WTC11 (cell line): Measurements from ENCODE around the gene ZMYND8. TPM values are rescaled to one million over a fixed set of nuclear protein-coding genes. Genes with fewer than 3 reads are reported as not detected.

Experiments used
- ATAC-seq: fragments of 200-7000 bp; cut with Tn5 transposase; 2 replicates; pipeline ENCODE4 v1.10.0; 2021; ENCODE audit warnings: mild to moderate bottlenecking, moderate library complexity
- CTCF ChIA-PET: fragments of 300-600 bp; sonication (Branson Sonifier 250); formaldehyde crosslinking; loops from one replicate; lab custom pipeline; 2021; ENCODE audit warnings: antibody characterized with exemption; lab: Charles Lee
- POLR2A ChIA-PET: fragments of 350-600 bp; sonication (Branson Sonifier 250); formaldehyde crosslinking; loops from one replicate; lab custom pipeline; 2021; ENCODE audit warnings: antibody characterized with exemption; lab: Charles Lee
- DNase-seq: peaks from one replicate; pipeline ENCODE4 v3.0.0; 2021; ENCODE audit warnings: low spot score
- H3K27ac Mint-ChIP-seq: 2 replicates; pipeline ENCODE4 v1.8.0; 2021; ENCODE audit warnings: mixed read lengths
- H3K27me3 Mint-ChIP-seq: 2 replicates; pipeline ENCODE4 v1.8.0; 2021; ENCODE audit warnings: low read depth, mild to moderate bottlenecking, moderate library complexity, mixed read lengths
- H3K36me3 Mint-ChIP-seq: 2 replicates; pipeline ENCODE4 v1.8.0; 2021; ENCODE audit warnings: mixed read lengths
- H3K4me1 Mint-ChIP-seq: 2 replicates; pipeline ENCODE4 v1.8.0; 2022; ENCODE audit warnings: mixed read lengths
- H3K4me3 Mint-ChIP-seq: 2 replicates; pipeline ENCODE4 v1.8.0; 2021; ENCODE audit warnings: mild to moderate bottlenecking, moderate library complexity, mixed read lengths
- H3K9me3 Mint-ChIP-seq: 2 replicates; pipeline ENCODE4 v1.8.0; 2021; ENCODE audit warnings: mixed read lengths
- ATF1 ChIP-seq: sonication (generic); formaldehyde crosslinking; IDR thresholded peaks from 2 replicates; pipeline ENCODE4 v1.8.1; 2023; ENCODE audit warnings: mild to moderate bottlenecking, moderate library complexity, missing genetic modification reagents
- KAT7 ChIP-seq: sonication (generic); formaldehyde crosslinking; IDR thresholded peaks from 2 replicates; pipeline ENCODE4 v1.8.1; 2023; ENCODE audit warnings: missing genetic modification reagents, mild to moderate bottlenecking, borderline replicate concordance
- MXD4 ChIP-seq: fragments of 250-450 bp; sonication (Bioruptor Pico); IDR thresholded peaks from 2 replicates; pipeline ENCODE4 v1.8.0; 2021; ENCODE audit warnings: mild to moderate bottlenecking, moderate library complexity, borderline replicate concordance
- MYBL2 ChIP-seq: sonication (generic); formaldehyde crosslinking; IDR thresholded peaks from 2 replicates; pipeline ENCODE4 v1.8.1; 2023; ENCODE audit warnings: mild to moderate bottlenecking, moderate library complexity, missing genetic modification reagents
- NR1H2 ChIP-seq: sonication (generic); formaldehyde crosslinking; IDR thresholded peaks from 2 replicates; pipeline ENCODE4 v1.9.0; 2021; ENCODE audit warnings: mild to moderate bottlenecking, moderate library complexity, missing genetic modification reagents
- RELA ChIP-seq: sonication (generic); formaldehyde crosslinking; IDR thresholded peaks from 2 replicates; pipeline ENCODE4 v1.8.1; 2022; ENCODE audit warnings: missing genetic modification reagents, mild to moderate bottlenecking, borderline replicate concordance
- RORB ChIP-seq: fragments of 250-450 bp; sonication (Bioruptor Pico); IDR thresholded peaks from 2 replicates; pipeline ENCODE4 v1.9.0; 2021; ENCODE audit warnings: mild to moderate bottlenecking
- TEAD4 ChIP-seq: sonication (generic); formaldehyde crosslinking; IDR thresholded peaks from 2 replicates; pipeline ENCODE4 v1.8.0; 2022; ENCODE audit warnings: mild to moderate bottlenecking, missing genetic modification reagents
- ZNF121 ChIP-seq: sonication (generic); formaldehyde crosslinking; IDR thresholded peaks from 2 replicates; pipeline ENCODE4 v1.8.0; 2023; ENCODE audit warnings: missing genetic modification reagents
- ZNF396 ChIP-seq: fragments of 250-450 bp; sonication (Bioruptor Pico); IDR thresholded peaks from 2 replicates; pipeline ENCODE4 v1.8.0; 2021; ENCODE audit warnings: mild to moderate bottlenecking, moderate library complexity, borderline replicate concordance
- total RNA-seq: library from RNA; stranded (reverse); gene quantifications from 3 replicates; pipeline ENCODE4 v1.2.3, GENCODE V29; 2021
- TF ChIP-seq, protein P1 (sequence below): sonication (generic); formaldehyde crosslinking; IDR thresholded peaks from 2 replicates; pipeline ENCODE4 v1.8.1; 2023; ENCODE audit warnings: mild to moderate bottlenecking, moderate library complexity, missing genetic modification reagents
- TF ChIP-seq, protein P2 (sequence below): fragments of 200-600 bp; IDR thresholded peaks from 2 replicates; pipeline ENCODE4 v1.8.0; 2022; ENCODE audit warnings: antibody characterized with exemption
- TF ChIP-seq, protein P3 (sequence below): sonication (generic); formaldehyde crosslinking; IDR thresholded peaks from 2 replicates; pipeline ENCODE4 v1.8.0; 2022; ENCODE audit warnings: mild to moderate bottlenecking, missing genetic modification reagents
- TF ChIP-seq, protein P4 (sequence below): sonication (generic); formaldehyde crosslinking; IDR thresholded peaks from 2 replicates; pipeline ENCODE4 v1.8.0; 2022; ENCODE audit warnings: mild to moderate bottlenecking, missing genetic modification reagents
- TF ChIP-seq, protein P5 (sequence below): sonication (generic); formaldehyde crosslinking; IDR thresholded peaks from 2 replicates; pipeline ENCODE4 v1.8.1; 2023; ENCODE audit warnings: mild to moderate bottlenecking, missing genetic modification reagents, borderline replicate concordance
- TF ChIP-seq, protein P6 (sequence below): sonication (generic); formaldehyde crosslinking; IDR thresholded peaks from 2 replicates; pipeline ENCODE4 v1.8.1; 2022; ENCODE audit warnings: mild to moderate bottlenecking, moderate library complexity, missing genetic modification reagents

Gene ZMYND8
- total RNA-seq, 1 experiment from 2014 or later: 114 TPM

DNA sequence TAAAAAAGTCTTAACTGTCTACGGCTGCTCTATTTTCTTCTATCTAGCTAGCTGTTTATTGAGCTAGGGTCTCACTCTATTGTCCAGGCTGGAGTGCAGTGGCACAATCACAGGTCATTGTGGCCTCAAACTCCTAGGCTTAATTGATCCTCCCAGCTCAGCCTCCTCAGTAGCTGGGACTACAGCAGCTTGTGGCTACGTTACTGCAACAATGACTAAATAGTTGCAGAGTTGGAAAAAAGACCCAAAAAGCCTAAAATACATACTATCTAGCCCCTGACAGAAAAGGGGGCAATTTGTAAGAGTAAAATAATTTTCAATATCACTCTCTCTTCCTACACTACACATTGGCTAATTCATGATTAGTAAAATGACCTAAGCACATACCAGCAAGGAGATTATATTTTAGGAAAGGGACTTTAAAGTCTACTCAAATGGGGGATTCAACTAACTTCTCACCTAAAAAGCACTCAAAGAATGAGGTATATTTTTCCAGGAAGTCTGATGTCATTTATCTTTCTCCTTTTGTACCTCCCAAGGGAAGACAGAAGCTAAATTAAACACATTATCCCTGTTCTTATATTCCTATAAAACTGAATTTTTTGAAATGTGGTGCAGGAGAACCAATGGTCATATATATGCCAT is 82.8 kb downstream of the ZMYND8 start:
- ChIA-PET CTCF (interaction anchor here (0.6 to 7.2 kb wide), 30 partner anchors 10 to 347 kb away, joined by 3 to 250 read pairs (median 4); partner anchors contain the start of gene ZMYND8), POLR2A (interaction anchor here (1.9 kb wide), 1 partner anchor 110 kb away, joined by 8 read pairs; no protein-coding TSS in a partner anchor)
- no peaks in the 10 kb centered on the region for H3K27me3 Mint-ChIP-seq
- peaks cover 70% of the 10 kb centered on the region for H3K36me3 Mint-ChIP-seq
- peaks cover 29% of the 10 kb centered on the region for H3K4me1 Mint-ChIP-seq
- no peak for ATAC-seq
- peak overlapping the region; percentile 67 for H3K27ac Mint-ChIP-seq
- H3K4me3 Mint-ChIP-seq: no peak overlapping the region
- no peak for DNase-seq
- H3K9me3 Mint-ChIP-seq: no peaks in the 10 kb centered on the region
- no peak for TF ChIP-seq RORB (CRISPR knock-in tag)
- no peak for TF ChIP-seq KAT7 (CRISPR knock-in tag)
- TF ChIP-seq, protein P1, sequence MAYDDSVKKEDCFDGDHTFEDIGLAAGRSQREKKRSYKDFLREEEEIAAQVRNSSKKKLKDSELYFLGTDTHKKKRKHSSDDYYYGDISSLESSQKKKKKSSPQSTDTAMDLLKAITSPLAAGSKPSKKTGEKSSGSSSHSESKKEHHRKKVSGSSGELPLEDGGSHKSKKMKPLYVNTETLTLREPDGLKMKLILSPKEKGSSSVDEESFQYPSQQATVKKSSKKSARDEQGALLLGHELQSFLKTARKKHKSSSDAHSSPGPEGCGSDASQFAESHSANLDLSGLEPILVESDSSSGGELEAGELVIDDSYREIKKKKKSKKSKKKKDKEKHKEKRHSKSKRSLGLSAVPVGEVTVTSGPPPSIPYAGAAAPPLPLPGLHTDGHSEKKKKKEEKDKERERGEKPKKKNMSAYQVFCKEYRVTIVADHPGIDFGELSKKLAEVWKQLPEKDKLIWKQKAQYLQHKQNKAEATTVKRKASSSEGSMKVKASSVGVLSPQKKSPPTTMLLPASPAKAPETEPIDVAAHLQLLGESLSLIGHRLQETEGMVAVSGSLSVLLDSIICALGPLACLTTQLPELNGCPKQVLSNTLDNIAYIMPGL (CRISPR knock-in tag): no peak
- no peak for TF ChIP-seq RELA (CRISPR knock-in tag)
- peak; percentile 66; the same call in 1 of the 2 replicates for TF ChIP-seq ZNF121 (CRISPR knock-in tag)
- TF ChIP-seq NR1H2: no peak
- TF ChIP-seq, all 79 proteins: peak for 1

DNA sequence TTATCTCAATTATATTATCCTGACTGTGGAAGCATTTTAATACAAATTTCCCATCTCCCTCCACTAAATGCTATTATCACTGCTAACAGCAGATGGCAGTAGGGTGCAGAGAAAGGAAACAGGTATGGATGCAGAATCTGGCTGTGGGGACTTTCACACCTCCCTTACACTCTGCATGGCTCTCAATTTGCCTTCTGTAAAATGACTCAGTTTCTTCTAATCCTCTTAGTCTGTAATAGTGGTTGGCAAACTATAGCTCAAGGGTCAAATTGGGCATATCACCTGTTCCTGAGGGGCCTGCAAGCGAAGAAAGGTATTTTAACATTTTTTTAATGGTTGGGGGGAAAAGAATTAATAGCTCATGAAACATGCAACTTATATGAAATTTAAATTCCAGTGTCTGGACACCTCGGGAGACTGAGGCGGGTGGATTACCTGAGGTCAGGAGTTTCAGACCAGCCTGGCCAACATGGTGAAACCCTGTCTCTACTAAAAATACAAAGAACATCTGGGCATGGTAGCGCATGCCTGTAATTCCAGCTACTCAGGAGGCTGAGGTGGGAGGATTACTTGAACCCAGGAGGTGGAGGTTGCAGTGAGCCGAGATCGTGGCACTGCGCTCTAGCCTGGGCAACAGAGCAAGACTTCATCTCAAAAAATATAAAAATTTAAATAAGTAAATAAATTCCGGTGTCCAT is 83.5 kb downstream of the ZMYND8 start:
- peak overlapping the region; percentile 89 for H3K27ac Mint-ChIP-seq
- CTCF ChIA-PET: interaction anchor here (0.6 to 7.2 kb wide), 29 partner anchors 10 to 348 kb away, joined by 3 to 250 read pairs (median 4); partner anchors contain the start of gene ZMYND8
- no peaks in the 10 kb centered on the region for H3K27me3 Mint-ChIP-seq
- no peak overlapping the region for H3K4me3 Mint-ChIP-seq
- peak; percentile 79 for ATAC-seq
- TF ChIP-seq, protein P2, sequence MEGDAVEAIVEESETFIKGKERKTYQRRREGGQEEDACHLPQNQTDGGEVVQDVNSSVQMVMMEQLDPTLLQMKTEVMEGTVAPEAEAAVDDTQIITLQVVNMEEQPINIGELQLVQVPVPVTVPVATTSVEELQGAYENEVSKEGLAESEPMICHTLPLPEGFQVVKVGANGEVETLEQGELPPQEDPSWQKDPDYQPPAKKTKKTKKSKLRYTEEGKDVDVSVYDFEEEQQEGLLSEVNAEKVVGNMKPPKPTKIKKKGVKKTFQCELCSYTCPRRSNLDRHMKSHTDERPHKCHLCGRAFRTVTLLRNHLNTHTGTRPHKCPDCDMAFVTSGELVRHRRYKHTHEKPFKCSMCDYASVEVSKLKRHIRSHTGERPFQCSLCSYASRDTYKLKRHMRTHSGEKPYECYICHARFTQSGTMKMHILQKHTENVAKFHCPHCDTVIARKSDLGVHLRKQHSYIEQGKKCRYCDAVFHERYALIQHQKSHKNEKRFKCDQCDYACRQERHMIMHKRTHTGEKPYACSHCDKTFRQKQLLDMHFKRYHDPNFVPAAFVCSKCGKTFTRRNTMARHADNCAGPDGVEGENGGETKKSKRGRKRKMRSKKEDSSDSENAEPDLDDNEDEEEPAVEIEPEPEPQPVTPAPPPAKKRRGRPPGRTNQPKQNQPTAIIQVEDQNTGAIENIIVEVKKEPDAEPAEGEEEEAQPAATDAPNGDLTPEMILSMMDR: peak; percentile 73
- TF ChIP-seq, protein P3, sequence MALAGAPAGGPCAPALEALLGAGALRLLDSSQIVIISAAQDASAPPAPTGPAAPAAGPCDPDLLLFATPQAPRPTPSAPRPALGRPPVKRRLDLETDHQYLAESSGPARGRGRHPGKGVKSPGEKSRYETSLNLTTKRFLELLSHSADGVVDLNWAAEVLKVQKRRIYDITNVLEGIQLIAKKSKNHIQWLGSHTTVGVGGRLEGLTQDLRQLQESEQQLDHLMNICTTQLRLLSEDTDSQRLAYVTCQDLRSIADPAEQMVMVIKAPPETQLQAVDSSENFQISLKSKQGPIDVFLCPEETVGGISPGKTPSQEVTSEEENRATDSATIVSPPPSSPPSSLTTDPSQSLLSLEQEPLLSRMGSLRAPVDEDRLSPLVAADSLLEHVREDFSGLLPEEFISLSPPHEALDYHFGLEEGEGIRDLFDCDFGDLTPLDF (CRISPR knock-in tag): no peak
- TF ChIP-seq KAT7 (CRISPR knock-in tag) (no peak), TEAD4 (CRISPR knock-in tag) (no peak)
- TF ChIP-seq, protein P4, sequence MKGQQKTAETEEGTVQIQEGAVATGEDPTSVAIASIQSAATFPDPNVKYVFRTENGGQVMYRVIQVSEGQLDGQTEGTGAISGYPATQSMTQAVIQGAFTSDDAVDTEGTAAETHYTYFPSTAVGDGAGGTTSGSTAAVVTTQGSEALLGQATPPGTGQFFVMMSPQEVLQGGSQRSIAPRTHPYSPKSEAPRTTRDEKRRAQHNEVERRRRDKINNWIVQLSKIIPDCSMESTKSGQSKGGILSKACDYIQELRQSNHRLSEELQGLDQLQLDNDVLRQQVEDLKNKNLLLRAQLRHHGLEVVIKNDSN (CRISPR knock-in tag): no peak
- H3K36me3 Mint-ChIP-seq: peaks cover 66% of the 10 kb centered on the region
- H3K9me3 Mint-ChIP-seq: no peaks in the 10 kb centered on the region
- POLR2A ChIA-PET: no interaction called here
- DNase-seq: peak; percentile 28
- H3K4me1 Mint-ChIP-seq: peaks cover 29% of the 10 kb centered on the region

DNA sequence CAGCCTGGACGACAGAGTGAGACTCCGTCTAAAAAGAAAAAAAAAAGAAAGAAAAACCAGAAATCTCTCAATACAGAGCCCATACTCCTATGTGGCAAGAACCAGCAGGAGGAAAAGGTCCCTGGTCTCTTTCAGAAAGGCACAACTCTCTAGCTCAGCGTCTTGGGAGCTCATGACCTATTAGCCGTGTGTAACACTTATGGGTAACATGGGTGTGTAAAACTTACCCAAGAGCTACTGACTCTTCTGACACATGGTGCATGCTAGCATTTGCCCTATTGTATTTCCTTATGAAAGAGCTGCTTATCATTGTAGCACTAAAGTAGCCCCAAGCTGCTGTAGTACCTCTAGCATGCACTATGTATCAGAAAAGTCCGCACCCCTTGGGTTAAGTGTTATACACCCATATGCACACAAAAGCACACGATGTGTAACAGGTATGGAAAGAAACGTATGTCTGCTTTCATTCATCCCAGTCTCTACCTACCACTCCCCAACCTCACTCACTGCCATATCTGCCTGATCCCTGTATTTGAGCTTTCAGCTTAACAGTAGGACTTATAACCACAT is 85.4 kb downstream of the ZMYND8 start:
- Mint-ChIP-seq H3K36me3 (peaks cover 65% of the 10 kb centered on the region), H3K9me3 (no peaks in the 10 kb centered on the region), H3K4me3 (no peak overlapping the region), H3K27ac (peak overlapping the region; percentile 27; the same call in 1 of the 2 replicates), H3K4me1 (peaks cover 38% of the 10 kb centered on the region), H3K27me3 (no peaks in the 10 kb centered on the region)
- no peak for ATAC-seq
- ChIA-PET CTCF (interaction anchor here (0.8 to 7.2 kb wide), 3 partner anchors 88 to 126 kb away, joined by 3 to 250 read pairs (median 17); no protein-coding TSS in a partner anchor), POLR2A (interaction anchor here (0.6 to 0.9 kb wide), 2 partner anchors 88 to 113 kb away, joined by 3 to 4 read pairs; no protein-coding TSS in a partner anchor)
- no peak for DNase-seq
- TF ChIP-seq KAT7 (CRISPR knock-in tag) (no peak), ZNF396 (CRISPR knock-in tag) (no peak), ATF1 (CRISPR knock-in tag) (no peak), MXD4 (CRISPR knock-in tag) (no peak), MYBL2 (CRISPR knock-in tag) (no peak)
- TF ChIP-seq, protein P5, sequence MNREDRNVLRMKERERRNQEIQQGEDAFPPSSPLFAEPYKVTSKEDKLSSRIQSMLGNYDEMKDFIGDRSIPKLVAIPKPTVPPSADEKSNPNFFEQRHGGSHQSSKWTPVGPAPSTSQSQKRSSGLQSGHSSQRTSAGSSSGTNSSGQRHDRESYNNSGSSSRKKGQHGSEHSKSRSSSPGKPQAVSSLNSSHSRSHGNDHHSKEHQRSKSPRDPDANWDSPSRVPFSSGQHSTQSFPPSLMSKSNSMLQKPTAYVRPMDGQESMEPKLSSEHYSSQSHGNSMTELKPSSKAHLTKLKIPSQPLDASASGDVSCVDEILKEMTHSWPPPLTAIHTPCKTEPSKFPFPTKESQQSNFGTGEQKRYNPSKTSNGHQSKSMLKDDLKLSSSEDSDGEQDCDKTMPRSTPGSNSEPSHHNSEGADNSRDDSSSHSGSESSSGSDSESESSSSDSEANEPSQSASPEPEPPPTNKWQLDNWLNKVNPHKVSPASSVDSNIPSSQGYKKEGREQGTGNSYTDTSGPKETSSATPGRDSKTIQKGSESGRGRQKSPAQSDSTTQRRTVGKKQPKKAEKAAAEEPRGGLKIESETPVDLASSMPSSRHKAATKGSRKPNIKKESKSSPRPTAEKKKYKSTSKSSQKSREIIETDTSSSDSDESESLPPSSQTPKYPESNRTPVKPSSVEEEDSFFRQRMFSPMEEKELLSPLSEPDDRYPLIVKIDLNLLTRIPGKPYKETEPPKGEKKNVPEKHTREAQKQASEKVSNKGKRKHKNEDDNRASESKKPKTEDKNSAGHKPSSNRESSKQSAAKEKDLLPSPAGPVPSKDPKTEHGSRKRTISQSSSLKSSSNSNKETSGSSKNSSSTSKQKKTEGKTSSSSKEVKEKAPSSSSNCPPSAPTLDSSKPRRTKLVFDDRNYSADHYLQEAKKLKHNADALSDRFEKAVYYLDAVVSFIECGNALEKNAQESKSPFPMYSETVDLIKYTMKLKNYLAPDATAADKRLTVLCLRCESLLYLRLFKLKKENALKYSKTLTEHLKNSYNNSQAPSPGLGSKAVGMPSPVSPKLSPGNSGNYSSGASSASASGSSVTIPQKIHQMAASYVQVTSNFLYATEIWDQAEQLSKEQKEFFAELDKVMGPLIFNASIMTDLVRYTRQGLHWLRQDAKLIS (CRISPR knock-in tag): no peak
- TF ChIP-seq, protein P6, sequence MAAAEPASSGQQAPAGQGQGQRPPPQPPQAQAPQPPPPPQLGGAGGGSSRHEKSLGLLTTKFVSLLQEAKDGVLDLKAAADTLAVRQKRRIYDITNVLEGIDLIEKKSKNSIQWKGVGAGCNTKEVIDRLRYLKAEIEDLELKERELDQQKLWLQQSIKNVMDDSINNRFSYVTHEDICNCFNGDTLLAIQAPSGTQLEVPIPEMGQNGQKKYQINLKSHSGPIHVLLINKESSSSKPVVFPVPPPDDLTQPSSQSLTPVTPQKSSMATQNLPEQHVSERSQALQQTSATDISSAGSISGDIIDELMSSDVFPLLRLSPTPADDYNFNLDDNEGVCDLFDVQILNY (CRISPR knock-in tag): no peak
